Smooth muscle cell (in vitro differentiated cells): Measurements from ENCODE around the gene TAB2. TPM values are rescaled to one million over a fixed set of nuclear protein-coding genes. Genes with fewer than 3 reads are reported as not detected.
A peak's percentile ranks its signal among the peaks of the same experiment; 100 is the strongest.

Source experiments
- DNase-seq: peaks from one replicate; lab custom pipeline; 2025; ENCODE audit not compliant: unreplicated experiment; lab: John Stamatoyannopoulos, UW
- H2AFZ ChIP-seq: fragments of 200-600 bp; sonication (generic); 2 replicates; pipeline ENCODE4 v1.6.0; 2016; ENCODE audit warnings: antibody characterized with exemption, low read depth, mild to moderate bottlenecking
- H3F3A ChIP-seq: fragments of 200-600 bp; sonication (generic); 2 replicates; pipeline ENCODE4 v1.6.0; 2017; ENCODE audit warnings: antibody characterized with exemption, low read depth
- H3K27ac ChIP-seq: fragments of 200-600 bp; sonication (generic); 2 replicates; pipeline ENCODE4 v1.5.1; 2016; ENCODE audit warnings: low read depth, mild to moderate bottlenecking
- H3K27me3 ChIP-seq: fragments of 200-600 bp; sonication (generic); 2 replicates; pipeline ENCODE4 v1.6.1; 2016; ENCODE audit warnings: low read depth, mild to moderate bottlenecking
- H3K36me3 ChIP-seq: fragments of 200-600 bp; sonication (generic); 2 replicates; pipeline ENCODE4 v1.5.1; 2016; ENCODE audit warnings: low read depth
- H3K4me1 ChIP-seq: fragments of 200-600 bp; sonication (generic); 2 replicates; pipeline ENCODE4 v1.5.1; 2016; ENCODE audit warnings: low read depth
- H3K4me2 ChIP-seq: fragments of 200-600 bp; sonication (generic); 2 replicates; pipeline ENCODE4 v1.6.0; 2016; ENCODE audit warnings: mild to moderate bottlenecking
- H3K4me3 ChIP-seq: fragments of 200-600 bp; sonication (generic); 2 replicates; pipeline ENCODE4 v1.5.1; 2016; ENCODE audit warnings: mild to moderate bottlenecking
- H3K79me2 ChIP-seq: fragments of 200-600 bp; sonication (generic); 2 replicates; pipeline ENCODE4 v1.6.0; 2016; ENCODE audit warnings: low read depth, mild to moderate bottlenecking
- H3K9ac ChIP-seq: fragments of 200-600 bp; sonication (generic); 2 replicates; pipeline ENCODE4 v1.6.0; 2016; ENCODE audit warnings: low read depth
- H3K9me3 ChIP-seq: fragments of 200-600 bp; sonication (generic); replicated peaks from 2 replicates; pipeline ENCODE4 v1.5.1; 2016; ENCODE audit warnings: low read depth
- H4K20me1 ChIP-seq: fragments of 200-600 bp; sonication (generic); 2 replicates; pipeline ENCODE4 v1.6.0; 2016; ENCODE audit warnings: low read depth
- WGBS: methylation state at CpG from one replicate; pipeline ENCODE4 v1.1.7; 2016; ENCODE audit warnings: low lambda C conversion rate; 5-methylcytosine and 5-hydroxymethylcytosine counted together
- polyA plus RNA-seq: library from polyadenylated mRNA; unstranded; fragments of >200 nt; fragmentation: Nextera tagmentation; extraction: Ambion mirVana; gene quantifications from 2 replicates; pipeline ENCODE4 v1.2.1, GENCODE V29; 2016
- total RNA-seq: library from RNA; depleted of rRNA; stranded (reverse); fragments of >200 nt; gene quantifications from 2 replicates; pipeline ENCODE4 v1.2.3, GENCODE V29; 2014
- TF ChIP-seq, protein P1 (sequence below): fragments of 200-600 bp; sonication (generic); IDR thresholded peaks from 2 replicates; pipeline ENCODE4 v1.5.1; 2017; ENCODE audit warnings: borderline replicate concordance, mild to moderate bottlenecking, antibody characterized with exemption; ENCODE audit not compliant: insufficient read depth, poor library complexity, severe bottlenecking

TAB2 gene
- total and polyA plus RNA-seq, 2 experiments from 2014 or later = 12.6 to 78.5 TPM

DNA sequence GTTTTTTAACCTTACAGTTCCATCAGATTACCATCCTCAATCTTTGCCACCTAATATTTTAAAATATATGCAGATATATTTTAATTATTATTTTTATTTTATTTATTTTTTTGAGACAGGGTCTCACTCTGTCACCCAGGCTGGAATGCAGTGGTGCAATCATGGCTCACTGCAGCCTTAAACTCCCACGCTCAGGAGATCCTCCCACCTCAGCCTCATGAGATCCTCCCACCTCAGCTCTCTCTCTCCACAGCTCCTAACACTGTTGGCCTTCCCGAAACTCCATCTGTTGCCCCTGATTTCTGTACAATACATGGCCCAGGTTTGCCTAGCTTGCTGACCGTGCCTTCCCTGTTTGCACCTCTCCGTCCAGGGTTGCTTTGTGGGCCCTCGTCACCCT, 4.4 kb upstream of the TAB2 start:
- Histone ChIP-seq H3K79me2 (peaks cover 10% of the 10 kb centered on the region), H3K9ac (no peak overlapping the region), H3F3A (no peaks in the 10 kb centered on the region), H3K9me3 (no peaks in the 10 kb centered on the region), H3K4me1 (peaks cover 11% of the 10 kb centered on the region), H3K27ac (no peak overlapping the region), H3K27me3 (no peaks in the 10 kb centered on the region), H3K4me3 (no peak overlapping the region), H4K20me1 (no peaks in the 10 kb centered on the region), H3K36me3 (no peaks in the 10 kb centered on the region), H3K4me2 (no peak overlapping the region), H2AFZ (no peak overlapping the region)
- whole genome bisulfite sequencing = 85% methylated on average over 5 of the region's 5 CpGs
- TF ChIP-seq, protein P1, sequence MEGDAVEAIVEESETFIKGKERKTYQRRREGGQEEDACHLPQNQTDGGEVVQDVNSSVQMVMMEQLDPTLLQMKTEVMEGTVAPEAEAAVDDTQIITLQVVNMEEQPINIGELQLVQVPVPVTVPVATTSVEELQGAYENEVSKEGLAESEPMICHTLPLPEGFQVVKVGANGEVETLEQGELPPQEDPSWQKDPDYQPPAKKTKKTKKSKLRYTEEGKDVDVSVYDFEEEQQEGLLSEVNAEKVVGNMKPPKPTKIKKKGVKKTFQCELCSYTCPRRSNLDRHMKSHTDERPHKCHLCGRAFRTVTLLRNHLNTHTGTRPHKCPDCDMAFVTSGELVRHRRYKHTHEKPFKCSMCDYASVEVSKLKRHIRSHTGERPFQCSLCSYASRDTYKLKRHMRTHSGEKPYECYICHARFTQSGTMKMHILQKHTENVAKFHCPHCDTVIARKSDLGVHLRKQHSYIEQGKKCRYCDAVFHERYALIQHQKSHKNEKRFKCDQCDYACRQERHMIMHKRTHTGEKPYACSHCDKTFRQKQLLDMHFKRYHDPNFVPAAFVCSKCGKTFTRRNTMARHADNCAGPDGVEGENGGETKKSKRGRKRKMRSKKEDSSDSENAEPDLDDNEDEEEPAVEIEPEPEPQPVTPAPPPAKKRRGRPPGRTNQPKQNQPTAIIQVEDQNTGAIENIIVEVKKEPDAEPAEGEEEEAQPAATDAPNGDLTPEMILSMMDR = no peak
- no peak for DNase-seq

DNA sequence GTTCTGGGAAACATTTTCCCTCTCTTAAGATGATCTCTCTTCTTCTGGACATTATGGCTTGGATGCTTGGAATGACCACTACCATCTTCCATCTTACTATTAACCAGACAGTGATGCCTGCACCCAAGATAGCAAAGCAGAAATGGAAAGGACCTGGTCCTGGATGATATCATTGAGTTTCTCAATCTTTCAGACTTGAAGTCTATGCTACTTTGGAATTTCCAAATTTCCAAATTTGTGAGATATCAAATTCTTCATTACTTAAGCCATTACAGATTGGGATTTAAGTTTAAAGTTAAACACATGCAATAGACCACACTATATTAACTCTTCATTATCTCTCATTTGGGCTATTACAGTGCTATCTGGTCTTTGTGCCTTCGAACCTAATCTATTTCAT, 3.7 kb upstream of the TAB2 start:
- no peak overlapping the region for H3K4me2 ChIP-seq
- H3K4me1 ChIP-seq = peaks cover 11% of the 10 kb centered on the region
- TF ChIP-seq, protein P1 = no peak
- H3K9me3 ChIP-seq = no peaks in the 10 kb centered on the region
- no peaks in the 10 kb centered on the region for H3K27me3 ChIP-seq
- no peak for DNase-seq
- H3F3A ChIP-seq = no peaks in the 10 kb centered on the region
- peaks cover 18% of the 10 kb centered on the region for H3K79me2 ChIP-seq
- peaks cover 5% of the 10 kb centered on the region for H4K20me1 ChIP-seq
- H3K9ac ChIP-seq = no peak overlapping the region
- WGBS = 94% methylated on average over 1 of the region's 1 CpG
- no peak overlapping the region for H2AFZ ChIP-seq
- H3K4me3 ChIP-seq = no peak overlapping the region
- no peaks in the 10 kb centered on the region for H3K36me3 ChIP-seq
- no peak overlapping the region for H3K27ac ChIP-seq

DNA sequence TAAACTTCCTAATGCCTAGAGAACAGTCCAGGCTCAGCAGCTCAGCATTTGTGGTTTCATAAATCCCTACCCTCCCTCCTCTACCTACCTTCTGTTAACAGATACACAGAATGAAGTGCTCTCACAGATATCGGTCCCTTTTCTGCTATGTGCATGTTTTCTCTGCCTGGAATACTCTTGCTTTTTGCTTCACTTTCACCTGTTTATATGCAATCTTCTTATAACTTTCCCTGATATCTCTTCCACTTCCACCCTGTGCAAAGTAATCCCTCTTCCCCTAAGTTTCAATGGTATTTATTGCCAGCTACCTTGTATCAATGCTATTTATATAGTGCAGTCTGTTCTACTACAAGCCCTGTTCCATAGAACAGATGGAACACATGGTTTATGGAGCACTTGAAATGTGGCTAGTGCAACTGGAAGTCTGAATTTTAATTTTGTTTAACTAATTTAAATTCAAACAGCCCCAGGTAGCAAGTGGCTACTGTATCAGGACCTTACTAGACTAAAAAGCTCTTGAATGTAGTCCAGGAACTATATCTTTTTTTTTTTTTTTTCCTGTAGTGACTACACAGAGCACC, 3.1 kb upstream of the TAB2 start:
- Histone ChIP-seq H3K27me3 (no peaks in the 10 kb centered on the region), H3K9me3 (no peaks in the 10 kb centered on the region), H3K79me2 (peaks cover 24% of the 10 kb centered on the region), H4K20me1 (peaks cover 11% of the 10 kb centered on the region), H3K27ac (no peak overlapping the region), H3F3A (no peaks in the 10 kb centered on the region), H3K4me1 (peaks cover 17% of the 10 kb centered on the region), H3K36me3 (no peaks in the 10 kb centered on the region), H3K4me3 (no peak overlapping the region), H2AFZ (no peak overlapping the region), H3K9ac (no peak overlapping the region), H3K4me2 (no peak overlapping the region)
- TF ChIP-seq, protein P1 = no peak
- DNase-seq = no peak
- WGBS = 84% methylated on average over 1 of the region's 1 CpG

DNA sequence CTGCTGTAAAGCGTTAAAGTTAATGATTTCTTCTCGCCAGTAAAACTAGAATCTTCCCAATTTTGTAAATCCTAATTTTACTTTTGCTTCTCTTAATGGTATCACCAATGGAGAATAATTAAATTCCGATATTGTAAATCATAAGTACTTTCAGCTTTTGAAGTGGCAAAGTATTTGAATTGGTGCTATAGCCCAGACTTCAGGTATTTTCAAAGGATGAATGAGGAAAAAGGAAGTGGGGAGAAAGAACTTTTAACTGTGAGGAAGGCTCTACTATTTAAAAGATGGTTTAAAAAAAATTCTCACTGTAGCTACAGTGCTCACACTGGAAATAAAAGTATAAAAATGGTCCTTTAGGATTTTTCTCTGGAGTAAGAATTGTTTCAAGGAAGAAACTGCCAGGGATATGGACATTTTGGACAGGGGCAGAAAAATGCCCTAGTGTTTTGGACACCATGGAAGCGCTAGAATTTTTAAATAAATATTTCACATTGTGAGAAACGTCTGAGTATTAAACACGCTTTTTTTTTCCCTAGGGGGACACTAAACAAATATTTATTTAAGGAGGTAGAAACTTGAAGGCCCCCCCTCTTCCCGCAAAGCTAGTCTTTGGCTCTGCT, 1.3 kb upstream of the TAB2 start:
- peak overlapping the region; percentile 77 for H2AFZ ChIP-seq
- no peak for DNase-seq
- no peaks in the 10 kb centered on the region for H3K9me3 ChIP-seq
- H3K9ac ChIP-seq = peak overlapping the region; percentile 98
- H3K79me2 ChIP-seq = peaks cover 42% of the 10 kb centered on the region
- H3F3A ChIP-seq = no peaks in the 10 kb centered on the region
- H3K4me1 ChIP-seq = peaks cover 35% of the 10 kb centered on the region
- no peaks in the 10 kb centered on the region for H3K27me3 ChIP-seq
- peak overlapping the region; percentile 95 for H3K4me2 ChIP-seq
- H3K36me3 ChIP-seq = no peaks in the 10 kb centered on the region
- TF ChIP-seq, protein P1 = no peak
- H3K27ac ChIP-seq = peak overlapping the region; percentile 90
- WGBS = 41% methylated on average over 7 of the region's 7 CpGs
- peaks cover 29% of the 10 kb centered on the region for H4K20me1 ChIP-seq
- peak overlapping the region; percentile 99 for H3K4me3 ChIP-seq
